Spleen (tissue), 11 donors: ENCODE measurements around the gene TMEM35B. TPM values are rescaled to one million over a fixed set of nuclear protein-coding genes. Genes with fewer than 3 reads are reported as not detected.

Experiments used
- DNase-seq: peaks from one replicate; pipeline ENCODE4 v3.0.0-alpha.2; 2020
- H3K27ac ChIP-seq, 8 donors: fragments of 200-600 bp; sonication (generic) in 7 of 8; 1 replicate in 4 of 8; 2 replicates in 4 of 8; pipeline versions ENCODE4 v1.5.0 to v1.8.0; 2016 to 2021; ENCODE audit warnings: inconsistent platforms in 4 of 8, mild to moderate bottlenecking in 4 of 8, moderate library complexity in 1 of 8
- H3K27me3 ChIP-seq, 7 donors: fragments of 200-600 bp; sonication (generic) in 6 of 7; replicated peaks in 1 of 7; 1 replicate in 4 of 7; 2 replicates in 3 of 7; pipeline versions ENCODE4 v1.5.0 to v1.8.0; 2016 to 2021; ENCODE audit warnings: inconsistent platforms in 3 of 7, mild to moderate bottlenecking in 1 of 7
- H3K36me3 ChIP-seq, 6 donors: fragments of 200-600 bp; sonication (generic) in 5 of 6; 1 replicate in 4 of 6; 2 replicates in 2 of 6; pipeline versions ENCODE4 v1.5.0 to v1.8.0; 2016 to 2021; ENCODE audit warnings: inconsistent platforms in 2 of 6
- H3K4me1 ChIP-seq, 6 donors: fragments of 200-600 bp; sonication (generic) in 5 of 6; 1 replicate in 3 of 6; 2 replicates in 3 of 6; pipeline versions ENCODE4 v1.5.0 to v1.8.0; 2016 to 2021; ENCODE audit warnings: inconsistent platforms in 3 of 6
- H3K4me3 ChIP-seq, 8 donors: fragments of 200-600 bp; sonication (generic) in 7 of 8; 1 replicate in 4 of 8; 2 replicates in 4 of 8; pipeline versions ENCODE4 v1.5.0 to v1.8.0; 2016 to 2021; ENCODE audit warnings: inconsistent platforms in 4 of 8, mild to moderate bottlenecking in 4 of 8, moderate library complexity in 2 of 8
- H3K9me3 ChIP-seq, 8 donors: fragments of 200-600 bp; sonication (generic) in 7 of 8; 1 replicate in 4 of 8; 2 replicates in 4 of 8; pipeline versions ENCODE4 v1.5.0 to v1.8.0; 2016 to 2021; ENCODE audit warnings: inconsistent platforms in 4 of 8
- POLR2A ChIP-seq, 3 donors: fragments of 450-650 bp; IDR thresholded peaks; one replicate each; pipeline ENCODE4 v1.5.1; 2017; ENCODE audit warnings: antibody characterized with exemption in 3 of 3, mild to moderate bottlenecking in 1 of 3
- POLR2AphosphoS5 ChIP-seq, 3 donors: sonication (generic); formaldehyde crosslinking; IDR thresholded peaks; one replicate each; pipeline ENCODE4 v1.5.1; 2017; ENCODE audit warnings: antibody characterized with exemption in 3 of 3
- WGBS, 5 donors: extraction: QIAGEN DNeasy Blood & Tissue Kit in 3 of 5; methylation state at CpG; one replicate each; pipeline versions ENCODE4 v1.1.5 to v1.1.7; 2013 to 2018; 5-methylcytosine and 5-hydroxymethylcytosine counted together
- intact Hi-C: fragments of 100-400 bp; cut with DNase I; formaldehyde crosslinking; loops from one replicate; pipeline ENCODE4 v1.15.0; 2023; ENCODE audit warnings: low total_unique reads
- polyA plus RNA-seq, 3 donors: library from polyadenylated mRNA; stranded (reverse); fragments of 200-250 nt; gene quantifications; one replicate each; pipeline ENCODE4 v1.2.1, GENCODE V29; 2013
- total RNA-seq, 7 donors: library from RNA; depleted of rRNA in 3 of 7; stranded (reverse); fragments of >200 nt in 3 of 7; fragmentation: NEBNext Ultra II Directional in 4 of 7; extraction: Animal tissue kit (Norgen Biotek cat#: 25700) in 4 of 7; gene quantifications; one replicate each; pipeline versions ENCODE4 v1.1.0 to v1.2.1, GENCODE V29; 2016 to 2021
- TF ChIP-seq, protein P1 (sequence below), 11 experiments: fragments of 200-600 bp in 7 of 11; fragments of 450-650 bp in 4 of 11; sonication (generic) in 4 of 11; IDR thresholded peaks in 8 of 11; conservative IDR thresholded peaks in 3 of 11; 1 replicate in 7 of 11; 2 replicates in 4 of 11; pipeline versions ENCODE4 v1.4.0 to v1.8.0; 2016 to 2021; ENCODE audit warnings: antibody characterized with exemption in 11 of 11, inconsistent platforms in 4 of 11, mild to moderate bottlenecking in 1 of 11
- donor health status: healthy with polysubstance abuse.
- donor health status: DM: no; HTN: no; CAD: no; lungs with moderate emphysema.
- donor health status: DM: no; HTN: no; CAD: no.
- donor health status: Bipolar disorder and iron deficiency.
- donor health status: healthy.
- donor health status: DM: no; HTN: no; CAD: no.
- donor health status: DM: yes; HTN: yes; CAD: no.

The TMEM35B gene
- total and polyA plus RNA-seq, 10 donors: 24.8 to 50.9 (median 34.2) TPM

DNA sequence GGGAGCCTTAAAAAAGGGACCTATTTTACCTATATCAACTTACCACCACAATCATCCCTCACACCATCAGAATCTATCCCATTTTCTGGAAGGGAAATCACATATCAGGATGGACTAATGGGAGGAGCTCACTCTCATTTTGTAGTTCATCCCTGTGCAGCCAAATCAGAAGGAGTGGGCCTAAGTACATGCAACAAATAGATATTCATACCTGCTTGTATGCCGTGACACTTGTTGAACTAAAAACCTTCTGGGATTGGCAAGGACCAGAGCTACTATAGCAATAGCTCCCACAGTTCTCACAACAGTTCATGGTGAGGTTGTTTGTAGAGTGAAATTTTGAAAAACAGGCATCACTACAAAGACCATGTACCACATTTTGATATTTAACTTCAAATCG lies 29.3 kb upstream of the TMEM35B start:
- H3K36me3 ChIP-seq: peaks cover 8 to 100% (median 57%) of the 10 kb centered on the region in 6 donors
- no peaks in the 10 kb centered on the region for H3K4me1 ChIP-seq
- H3K27me3 ChIP-seq: no peaks in the 10 kb centered on the region
- DNase-seq: no peak
- TF ChIP-seq, protein P1, sequence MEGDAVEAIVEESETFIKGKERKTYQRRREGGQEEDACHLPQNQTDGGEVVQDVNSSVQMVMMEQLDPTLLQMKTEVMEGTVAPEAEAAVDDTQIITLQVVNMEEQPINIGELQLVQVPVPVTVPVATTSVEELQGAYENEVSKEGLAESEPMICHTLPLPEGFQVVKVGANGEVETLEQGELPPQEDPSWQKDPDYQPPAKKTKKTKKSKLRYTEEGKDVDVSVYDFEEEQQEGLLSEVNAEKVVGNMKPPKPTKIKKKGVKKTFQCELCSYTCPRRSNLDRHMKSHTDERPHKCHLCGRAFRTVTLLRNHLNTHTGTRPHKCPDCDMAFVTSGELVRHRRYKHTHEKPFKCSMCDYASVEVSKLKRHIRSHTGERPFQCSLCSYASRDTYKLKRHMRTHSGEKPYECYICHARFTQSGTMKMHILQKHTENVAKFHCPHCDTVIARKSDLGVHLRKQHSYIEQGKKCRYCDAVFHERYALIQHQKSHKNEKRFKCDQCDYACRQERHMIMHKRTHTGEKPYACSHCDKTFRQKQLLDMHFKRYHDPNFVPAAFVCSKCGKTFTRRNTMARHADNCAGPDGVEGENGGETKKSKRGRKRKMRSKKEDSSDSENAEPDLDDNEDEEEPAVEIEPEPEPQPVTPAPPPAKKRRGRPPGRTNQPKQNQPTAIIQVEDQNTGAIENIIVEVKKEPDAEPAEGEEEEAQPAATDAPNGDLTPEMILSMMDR (IDR thresholded peaks at IDR 0.05 in 8 of 11, conservative IDR thresholded peaks at IDR 0.05 in 3 of 11): no peak
- TF ChIP-seq POLR2AphosphoS5 (IDR thresholded peaks at IDR 0.05) (no peak), POLR2A (IDR thresholded peaks at IDR 0.05) (no peak)
- H3K9me3 ChIP-seq: no peaks in the 10 kb centered on the region
- no peak overlapping the region for H3K4me3 ChIP-seq
- WGBS, 5 donors: 95 to 99% (median 96%) methylated on average over 2 of the region's 2 CpGs
- intact Hi-C loops: loop anchor here (10.0 kb wide), 1 partner anchor 170 kb away; no protein-coding TSS in a partner anchor
- no peak overlapping the region for H3K27ac ChIP-seq

DNA sequence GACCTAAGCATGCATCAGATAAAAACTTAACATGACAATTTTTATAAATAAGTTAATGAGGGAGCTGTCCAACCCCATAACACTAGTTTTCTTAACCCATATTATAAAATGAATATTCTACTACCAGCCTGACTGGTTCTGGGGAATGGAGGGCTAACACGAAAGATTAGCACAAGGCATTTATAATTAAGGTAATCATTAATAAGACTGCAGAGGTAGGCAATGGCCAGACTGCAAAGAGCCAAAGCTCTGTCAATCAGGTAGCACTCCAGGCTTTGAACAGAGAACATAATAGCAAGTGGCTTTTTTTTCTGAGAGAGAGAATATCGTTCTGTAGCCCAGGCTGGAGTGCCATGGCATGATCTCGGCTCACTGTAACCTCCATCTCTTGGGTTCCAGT lies 20.6 kb upstream of the TMEM35B start:
- TF ChIP-seq, protein P1 (IDR thresholded peaks at IDR 0.05 in 8 of 11, conservative IDR thresholded peaks at IDR 0.05 in 3 of 11): no peak
- no peak for TF ChIP-seq POLR2A (IDR thresholded peaks at IDR 0.05)
- TF ChIP-seq POLR2AphosphoS5 (IDR thresholded peaks at IDR 0.05): no peak
- WGBS, 5 donors: 93 to 97% (median 96%) methylated on average over 3 of the region's 3 CpGs
- H3K27ac ChIP-seq: no peak overlapping the region
- no peak overlapping the region for H3K4me3 ChIP-seq
- no peaks in the 10 kb centered on the region for H3K4me1 ChIP-seq
- H3K9me3 ChIP-seq: no peaks in the 10 kb centered on the region
- peaks cover 10 to 100% (median 68%) of the 10 kb centered on the region in 6 donors for H3K36me3 ChIP-seq
- no peaks in the 10 kb centered on the region for H3K27me3 ChIP-seq
- DNase-seq: no peak
- intact Hi-C loops: no loop called here

DNA sequence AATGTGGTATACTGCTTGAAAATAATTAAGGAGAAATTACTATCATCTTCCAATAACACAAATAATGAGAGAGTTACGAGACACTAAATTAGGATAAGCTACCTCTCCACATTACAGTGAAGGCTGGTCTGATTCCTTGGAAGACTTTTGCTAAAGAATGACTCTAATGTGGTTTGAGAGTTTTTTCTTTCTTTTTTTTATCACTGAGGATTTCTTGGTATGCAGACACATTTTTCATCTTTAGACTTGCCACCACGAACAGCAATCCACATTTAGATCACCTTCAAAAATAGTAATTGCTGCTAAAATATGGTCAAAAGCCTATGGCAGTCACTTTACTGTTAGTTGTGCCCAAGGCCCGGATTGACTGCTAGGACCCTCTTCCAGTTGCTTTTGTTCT lies 16.6 kb upstream of the TMEM35B start:
- no peaks in the 10 kb centered on the region for H3K4me1 ChIP-seq
- H3K9me3 ChIP-seq: no peaks in the 10 kb centered on the region
- H3K36me3 ChIP-seq: peaks cover 0 to 100% (median 53%) of the 10 kb centered on the region in 6 donors
- TF ChIP-seq POLR2AphosphoS5 (IDR thresholded peaks at IDR 0.05): no peak
- TF ChIP-seq POLR2A (IDR thresholded peaks at IDR 0.05): no peak
- TF ChIP-seq, protein P1 (IDR thresholded peaks at IDR 0.05 in 8 of 11, conservative IDR thresholded peaks at IDR 0.05 in 3 of 11): no peak
- DNase-seq: no peak
- intact Hi-C loops: no loop called here
- no peak overlapping the region for H3K27ac ChIP-seq
- 78 to 94% (median 88%) methylated on average over 3 of the region's 3 CpGs for WGBS, 5 donors
- H3K27me3 ChIP-seq: no peaks in the 10 kb centered on the region
- no peak overlapping the region for H3K4me3 ChIP-seq

DNA sequence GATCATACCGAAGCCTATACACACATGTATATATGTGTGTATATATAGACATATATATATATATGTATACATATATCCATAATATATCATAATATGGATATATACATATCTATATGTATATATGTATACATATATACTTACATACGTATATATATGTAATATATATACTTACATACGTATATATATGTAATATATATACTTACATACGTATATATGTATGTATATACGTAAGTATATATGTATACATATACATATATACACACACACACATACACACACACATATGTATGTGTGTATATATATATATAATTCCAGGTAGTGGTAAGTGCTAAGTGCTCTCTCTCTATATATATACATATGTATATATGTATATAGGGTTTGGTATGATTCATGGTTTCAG lies 9.7 kb upstream of the TMEM35B start:
- no peak for TF ChIP-seq POLR2A (IDR thresholded peaks at IDR 0.05)
- TF ChIP-seq, protein P1 (IDR thresholded peaks at IDR 0.05 in 8 of 11, conservative IDR thresholded peaks at IDR 0.05 in 3 of 11): no peak
- TF ChIP-seq POLR2AphosphoS5 (IDR thresholded peaks at IDR 0.05): no peak
- intact Hi-C loops: no loop called here
- H3K27ac ChIP-seq: no peak overlapping the region
- 88 to 99% (median 96%) methylated on average over 5 of the region's 5 CpGs for WGBS, 5 donors
- no peaks in the 10 kb centered on the region for H3K27me3 ChIP-seq
- DNase-seq: no peak
- peaks cover 1 to 79% (median 17%) of the 10 kb centered on the region in 6 donors for H3K36me3 ChIP-seq
- no peak overlapping the region for H3K4me3 ChIP-seq
- no peaks in the 10 kb centered on the region for H3K4me1 ChIP-seq
- H3K9me3 ChIP-seq: no peaks in the 10 kb centered on the region
